ENCODE results near the gene TENM4.

DNA sequence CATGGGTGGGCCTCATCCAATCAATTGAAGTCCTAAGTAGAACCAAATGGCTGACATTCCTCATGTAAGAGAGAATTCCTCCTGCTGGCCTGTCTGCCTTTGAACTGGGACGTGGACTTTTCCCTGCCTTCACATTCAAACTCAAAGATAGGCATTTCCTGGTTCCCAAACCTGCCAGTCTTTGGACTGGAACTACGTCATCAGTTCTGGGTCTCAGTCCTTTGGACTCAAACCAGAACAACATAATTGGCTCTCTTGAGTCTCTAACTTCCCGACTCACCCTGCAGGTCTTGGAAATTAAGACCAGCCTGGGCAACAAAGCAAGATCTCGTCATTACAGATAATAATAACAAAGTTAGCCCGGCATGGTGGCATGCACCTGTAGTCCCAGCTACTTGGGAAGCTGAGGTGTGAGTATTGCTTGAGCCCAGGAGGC lies 827.4 kb downstream of the TENM4 start:
- TF ChIP-seq, protein P1, sequence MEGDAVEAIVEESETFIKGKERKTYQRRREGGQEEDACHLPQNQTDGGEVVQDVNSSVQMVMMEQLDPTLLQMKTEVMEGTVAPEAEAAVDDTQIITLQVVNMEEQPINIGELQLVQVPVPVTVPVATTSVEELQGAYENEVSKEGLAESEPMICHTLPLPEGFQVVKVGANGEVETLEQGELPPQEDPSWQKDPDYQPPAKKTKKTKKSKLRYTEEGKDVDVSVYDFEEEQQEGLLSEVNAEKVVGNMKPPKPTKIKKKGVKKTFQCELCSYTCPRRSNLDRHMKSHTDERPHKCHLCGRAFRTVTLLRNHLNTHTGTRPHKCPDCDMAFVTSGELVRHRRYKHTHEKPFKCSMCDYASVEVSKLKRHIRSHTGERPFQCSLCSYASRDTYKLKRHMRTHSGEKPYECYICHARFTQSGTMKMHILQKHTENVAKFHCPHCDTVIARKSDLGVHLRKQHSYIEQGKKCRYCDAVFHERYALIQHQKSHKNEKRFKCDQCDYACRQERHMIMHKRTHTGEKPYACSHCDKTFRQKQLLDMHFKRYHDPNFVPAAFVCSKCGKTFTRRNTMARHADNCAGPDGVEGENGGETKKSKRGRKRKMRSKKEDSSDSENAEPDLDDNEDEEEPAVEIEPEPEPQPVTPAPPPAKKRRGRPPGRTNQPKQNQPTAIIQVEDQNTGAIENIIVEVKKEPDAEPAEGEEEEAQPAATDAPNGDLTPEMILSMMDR (IDR thresholded peaks at IDR 0.05) = no peak
- TF ChIP-seq EZH2 (IDR thresholded peaks at IDR 0.05) = no peak

All from neural progenitor cell (in vitro differentiated cells).